Keratinocyte (primary cell): ENCODE measurements around the gene SAFB2. TPM values are rescaled to one million over a fixed set of nuclear protein-coding genes. Genes with fewer than 3 reads are reported as not detected.
"Not testable (repeated sequence)": the region's sequence is repeated elsewhere in the genome, so short reads cannot be mapped to it uniquely, and the experiment has no call there.

ENCODE experiments used
- DNase-seq: peaks from one replicate; pipeline ENCODE4 v3.0.0-alpha.2; 2011; ENCODE audit warnings: low read depth, missing footprints, low spot score
- FAIRE-seq: peaks from 2 replicates; lab custom pipeline; 2011; peaks lifted over from hg19 to GRCh38; lab: Jason Lieb, UNC
- H2AFZ ChIP-seq: 2 replicates; pipeline ENCODE4 v1.6.0; 2012; ENCODE audit warnings: low read length, control low read depth, inconsistent platforms; ENCODE audit not compliant: control insufficient read depth
- H3K27ac ChIP-seq: 2 replicates; pipeline ENCODE4 v1.5.1; 2011; ENCODE audit warnings: low read length; ENCODE audit not compliant: control insufficient read depth, insufficient read depth
- H3K27me3 ChIP-seq: 3 replicates; pipeline ENCODE4 v1.6.0; 2011; ENCODE audit warnings: low read length; ENCODE audit not compliant: control insufficient read depth, insufficient read depth; ENCODE audit errors: extremely low read depth
- H3K36me3 ChIP-seq, 2 experiments: 2 replicates in 1 of 2; 3 replicates in 1 of 2; pipeline ENCODE4 v1.5.1; 2011; ENCODE audit warnings: low read length in 2 of 2, mild to moderate bottlenecking in 1 of 2; ENCODE audit not compliant: control insufficient read depth in 2 of 2, insufficient read depth in 2 of 2; ENCODE audit errors: extremely low read depth in 1 of 2
- H3K4me1 ChIP-seq: 3 replicates; pipeline ENCODE4 v1.5.1; 2011; ENCODE audit warnings: low read length; ENCODE audit not compliant: control insufficient read depth, insufficient read depth; ENCODE audit errors: extremely low read depth
- H3K4me2 ChIP-seq: 3 replicates; pipeline ENCODE4 v1.6.0; 2011; ENCODE audit warnings: low read depth, low read length; ENCODE audit not compliant: control insufficient read depth, insufficient read depth; ENCODE audit errors: extremely low read depth
- H3K4me3 ChIP-seq, 3 experiments: fragments of 200-600 bp in 1 of 3; sonication (generic) in 1 of 3; 2 replicates in 2 of 3; 3 replicates in 1 of 3; pipeline ENCODE4 v1.5.1; 2011 to 2016; ENCODE audit warnings: low read length in 3 of 3, mild to moderate bottlenecking in 3 of 3, control low read depth in 2 of 3, inconsistent platforms in 1 of 3, low read depth in 1 of 3, mixed read lengths in 1 of 3, mixed run types in 1 of 3, moderate library complexity in 1 of 3; ENCODE audit not compliant: control insufficient read depth in 2 of 3, insufficient read depth in 2 of 3; ENCODE audit errors: extremely low read depth in 1 of 3
- H3K79me2 ChIP-seq: 2 replicates; pipeline ENCODE4 v1.6.0; 2012; ENCODE audit warnings: low read length; ENCODE audit not compliant: control insufficient read depth, insufficient read depth
- H3K9ac ChIP-seq: 3 replicates; pipeline ENCODE4 v1.6.0; 2011; ENCODE audit warnings: low read length; ENCODE audit not compliant: control insufficient read depth, insufficient read depth; ENCODE audit errors: extremely low read depth
- H3K9me1 ChIP-seq: 3 replicates; pipeline ENCODE4 v1.6.0; 2011; ENCODE audit warnings: low read length; ENCODE audit not compliant: control insufficient read depth, insufficient read depth; ENCODE audit errors: extremely low read depth
- H3K9me3 ChIP-seq: 2 replicates; pipeline ENCODE4 v1.5.1; 2012; ENCODE audit warnings: low read depth, low read length; ENCODE audit not compliant: control insufficient read depth
- H4K20me1 ChIP-seq: 3 replicates; pipeline ENCODE4 v1.6.0; 2011; ENCODE audit warnings: low read length; ENCODE audit not compliant: control insufficient read depth, insufficient read depth; ENCODE audit errors: extremely low read depth
- CTCF ChIP-seq, 3 experiments: IDR thresholded peaks in 1 of 3; conservative IDR thresholded peaks in 1 of 3; optimal IDR thresholded peaks in 1 of 3; 2 replicates in 2 of 3; 3 replicates in 1 of 3; pipeline versions ENCODE3 to v1.5.1; 2011; ENCODE audit warnings: low read length in 3 of 3, mild to moderate bottlenecking in 3 of 3, moderate library complexity in 2 of 3, control low read depth in 1 of 3, inconsistent platforms in 1 of 3; ENCODE audit not compliant: insufficient read depth in 2 of 3; ENCODE audit errors: extremely low read depth in 1 of 3
- EZH2 ChIP-seq: IDR thresholded peaks from one replicate; pipeline ENCODE4 v1.6.1; 2012; ENCODE audit warnings: inconsistent platforms, mild to moderate bottlenecking, low read length, moderate library complexity
- dilution Hi-C: fragments of 300-500 bp; cut with MboI; formaldehyde crosslinking; loops from one replicate; pipeline ENCODE4 v1.7.0; 2020; ENCODE audit warnings: low sequenced_read_pairs; ENCODE audit not compliant: extremely low pct_ligation_motif_present
- polyA plus RNA-seq, 5 experiments: library from polyadenylated mRNA; depleted of rRNA in 3 of 5; stranded (reverse) in 3 of 5; stranded (forward) in 1 of 5; unstranded in 1 of 5; fragments of >200 nt; gene quantifications; 1 replicate in 1 of 5; 2 replicates in 3 of 5; 3 replicates in 1 of 5; pipeline versions ENCODE4 v1.2.1 to v1.2.3, GENCODE V29; 2011 to 2012; ENCODE audit warnings: missing spikeins in 2 of 5, low read depth in 1 of 5, low replicate concordance in 1 of 5

Gene SAFB2
- polyA plus RNA-seq, 1 donor (not counting 4 experiments of a cell fraction or from before 2014, with no cell fraction given), result 15.3 TPM

- H3K36me3 ChIP-seq, result peaks cover 28 to 58% of the 10 kb centered on the region in 2 experiments
Observed at GRCh38 chr19:5612891-5613865, 9.4 kb downstream of the SAFB2 start.

GRCh38 chr19:5609881-5610448 is 12.6 kb downstream of the SAFB2 start:
- DNase-seq, result no peak
- dilution Hi-C loops, result no loop called here
- H2AFZ ChIP-seq, result no peak overlapping the region
- no peak overlapping the region for H3K4me3 ChIP-seq
- H3K4me2 ChIP-seq, result no peak overlapping the region
- no peak overlapping the region for H3K27ac ChIP-seq
- TF ChIP-seq EZH2 (no peak), CTCF (optimal IDR thresholded peaks at IDR 0.05 in 1 of 3, IDR thresholded peaks at IDR 0.05 in 1 of 3, conservative IDR thresholded peaks at IDR 0.05 in 1 of 3; ENCODE audit: extremely low read depth in 1 of 3, insufficient read depth in 2 of 3, low read length in 3 of 3) (no peak)
- H3K27me3 ChIP-seq, result no peaks in the 10 kb centered on the region
- H3K9me3 ChIP-seq, result no peaks in the 10 kb centered on the region
- no peaks in the 10 kb centered on the region for H4K20me1 ChIP-seq
- no peak for FAIRE-seq
- H3K9ac ChIP-seq, result no peak overlapping the region
- H3K9me1 ChIP-seq, result peaks cover 2% of the 10 kb centered on the region
- peaks cover 27 to 60% of the 10 kb centered on the region in 2 experiments for H3K36me3 ChIP-seq
- peaks cover 25% of the 10 kb centered on the region for H3K79me2 ChIP-seq
- H3K4me1 ChIP-seq, result no peaks in the 10 kb centered on the region

More at GRCh38 chr19:5612891-5613865, 9.4 kb downstream of the SAFB2 start:
- peaks cover 2% of the 10 kb centered on the region for H3K9me1 ChIP-seq
- no peaks in the 10 kb centered on the region for H3K4me1 ChIP-seq
- no peaks in the 10 kb centered on the region for H4K20me1 ChIP-seq
- H3K27ac ChIP-seq, result no peak overlapping the region
- DNase-seq (no peak), FAIRE-seq (no peak)
- peaks cover 28% of the 10 kb centered on the region for H3K79me2 ChIP-seq
- H3K4me2 ChIP-seq, result no peak overlapping the region
- no peak overlapping the region for H2AFZ ChIP-seq
- H3K4me3 ChIP-seq, result no peak overlapping the region
- dilution Hi-C loops, result no loop called here
- no peak overlapping the region for H3K9ac ChIP-seq
- no peaks in the 10 kb centered on the region for H3K27me3 ChIP-seq
- no peak for TF ChIP-seq CTCF (optimal IDR thresholded peaks at IDR 0.05 in 1 of 3, IDR thresholded peaks at IDR 0.05 in 1 of 3, conservative IDR thresholded peaks at IDR 0.05 in 1 of 3; ENCODE audit: extremely low read depth in 1 of 3, insufficient read depth in 2 of 3, low read length in 3 of 3)
- no peaks in the 10 kb centered on the region for H3K9me3 ChIP-seq

- H3K4me1 ChIP-seq, H3K4me2 ChIP-seq, H4K20me1 ChIP-seq, H3K9me1 ChIP-seq, H3K27ac ChIP-seq, DNase-seq, H2AFZ ChIP-seq, FAIRE-seq, H3K27me3 ChIP-seq, H3K4me3 ChIP-seq, H3K9ac ChIP-seq, dilution Hi-C loops, H3K9me3 ChIP-seq: not testable (repeated sequence)
- H3K79me2 ChIP-seq, result peaks cover 21% of the 10 kb centered on the region
- H3K36me3 ChIP-seq, result peaks cover 25 to 58% of the 10 kb centered on the region in 2 experiments
Observed at GRCh38 chr19:5608766-5609165, 13.8 kb downstream of the SAFB2 start.
